Lung (tissue), 12 donors: Measurements from ENCODE around the gene FOXC2. TPM values are rescaled to one million over a fixed set of nuclear protein-coding genes. Genes with fewer than 3 reads are reported as not detected.

Source experiments
- ATAC-seq: fragments of 200-7000 bp; cut with Tn5 transposase; one replicate; pipeline ENCODE4 v1.9.1; 2020; ENCODE audit warnings: moderate number of reproducible peaks; ENCODE audit not compliant: insufficient read depth, low FRiP score
- DNase-seq, 3 donors: peaks; one replicate each; pipeline ENCODE4 v3.0.0-alpha.2; 2013 to 2017
- H3K27ac ChIP-seq, 2 donors: one replicate each; pipeline ENCODE4 v1.5.1; 2013; ENCODE audit warnings: mild to moderate bottlenecking in 2 of 2, moderate library complexity in 2 of 2, control low read depth in 1 of 2, inconsistent platforms in 1 of 2, low read depth in 1 of 2, low read length in 1 of 2
- H3K27me3 ChIP-seq, 3 donors: one replicate each; pipeline ENCODE4 v1.5.1; 2013; ENCODE audit warnings: low read length in 2 of 3; ENCODE audit not compliant: control insufficient read depth in 3 of 3, insufficient read depth in 3 of 3
- H3K36me3 ChIP-seq, 4 donors: one replicate each; pipeline ENCODE4 v1.5.1; 2013; ENCODE audit warnings: low read length in 4 of 4, mild to moderate bottlenecking in 1 of 4, moderate library complexity in 1 of 4; ENCODE audit not compliant: control insufficient read depth in 4 of 4, insufficient read depth in 4 of 4
- H3K4me1 ChIP-seq, 5 donors: one replicate each; pipeline ENCODE4 v1.5.1; 2013; ENCODE audit warnings: low read length in 5 of 5, mild to moderate bottlenecking in 2 of 5, moderate library complexity in 1 of 5; ENCODE audit not compliant: control insufficient read depth in 5 of 5, insufficient read depth in 5 of 5
- H3K4me3 ChIP-seq: one replicate; pipeline ENCODE4 v1.5.1; 2013; ENCODE audit warnings: mild to moderate bottlenecking, control low read depth, moderate library complexity
- H3K9ac ChIP-seq, 2 donors: one replicate each; pipeline ENCODE4 v1.5.1; 2013; ENCODE audit warnings: low read length in 2 of 2, control low read depth in 1 of 2; ENCODE audit not compliant: insufficient read depth in 1 of 2
- H3K9me3 ChIP-seq, 4 donors: one replicate each; pipeline ENCODE4 v1.5.1; 2013; ENCODE audit warnings: low read length in 3 of 4, mild to moderate bottlenecking in 1 of 4, moderate library complexity in 1 of 4; ENCODE audit not compliant: control insufficient read depth in 4 of 4, insufficient read depth in 3 of 4
- WGBS, 2 donors: extraction: QIAGEN DNeasy Blood & Tissue Kit; methylation state at CpG; one replicate each; pipeline ENCODE4 v1.1.7; 2013; 5-methylcytosine and 5-hydroxymethylcytosine counted together
- polyA plus RNA-seq, 2 donors: library from polyadenylated mRNA; stranded (reverse); fragments of 200-250 nt; gene quantifications; one replicate each; pipeline ENCODE4 v1.2.1, GENCODE V29; 2013
- total RNA-seq, 2 donors: library from RNA; depleted of rRNA in 1 of 2; stranded (reverse); fragments of >200 nt in 1 of 2; gene quantifications; one replicate each; pipeline ENCODE4 v1.2.1, GENCODE V29; 2014 to 2021
- TF ChIP-seq, protein P1 (sequence below): IDR thresholded peaks from 2 replicates; pipeline ENCODE4 v1.5.1; 2012; ENCODE audit warnings: mild to moderate bottlenecking; ENCODE audit errors: control extremely low read depth, extremely low read depth
- donor health status: control.
- donor health status: control.
- donor health status: Bipolar disorder and iron deficiency.
- donor health status: healthy.
- donor health status: DM: yes; HTN: yes; CAD: no.

The FOXC2 gene
- total and polyA plus RNA-seq, 4 donors, result 0.37 to 2.7 (median 0.63) TPM

DNA sequence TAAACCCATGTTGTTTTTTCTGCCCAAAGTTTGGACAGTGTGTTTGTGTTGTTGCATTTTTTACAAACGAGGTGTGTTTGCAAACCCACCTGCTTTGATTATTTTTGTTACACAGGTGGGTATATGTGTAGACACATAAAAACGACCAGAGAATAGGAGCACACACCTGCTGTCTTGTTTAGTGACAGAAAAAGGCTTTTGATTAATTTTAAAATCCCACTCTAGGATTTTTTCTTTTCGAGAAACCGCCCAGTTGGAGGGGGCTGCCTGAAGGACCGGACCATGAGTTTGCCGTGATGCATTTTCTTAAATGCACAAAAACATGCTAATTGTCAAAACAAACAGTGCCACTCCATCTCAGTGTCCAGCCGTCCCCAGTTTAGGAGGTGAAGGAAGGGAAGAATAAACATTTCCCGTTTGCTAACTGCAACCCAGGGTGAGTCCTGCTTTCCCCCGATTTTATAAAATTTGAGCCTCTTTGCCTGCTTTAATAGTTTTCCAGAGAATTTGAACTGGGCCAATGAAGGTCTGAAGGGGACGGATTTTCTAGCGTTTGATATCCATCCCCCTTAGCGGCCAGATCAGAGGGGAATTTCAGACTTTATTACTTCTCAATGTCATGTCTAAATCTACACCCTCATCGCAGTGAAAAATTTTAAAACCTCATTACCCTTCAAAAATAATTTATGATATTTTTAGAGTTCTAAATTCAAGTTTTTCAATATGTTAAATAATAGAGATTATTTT lies 3.2 kb downstream of the FOXC2 start:
- WGBS, 2 donors, result 48 to 64% methylated on average over 13 of the region's 13 CpGs
- H3K4me1 ChIP-seq, result peaks cover 0 to 10% (median 0%) of the 10 kb centered on the region in 5 donors
- DNase-seq (no peak), ATAC-seq (no peak)
- H3K9ac ChIP-seq, result no peak overlapping the region
- no peak overlapping the region for H3K27ac ChIP-seq
- H3K36me3 ChIP-seq, result no peaks in the 10 kb centered on the region
- no peak overlapping the region for H3K4me3 ChIP-seq
- TF ChIP-seq, protein P1, sequence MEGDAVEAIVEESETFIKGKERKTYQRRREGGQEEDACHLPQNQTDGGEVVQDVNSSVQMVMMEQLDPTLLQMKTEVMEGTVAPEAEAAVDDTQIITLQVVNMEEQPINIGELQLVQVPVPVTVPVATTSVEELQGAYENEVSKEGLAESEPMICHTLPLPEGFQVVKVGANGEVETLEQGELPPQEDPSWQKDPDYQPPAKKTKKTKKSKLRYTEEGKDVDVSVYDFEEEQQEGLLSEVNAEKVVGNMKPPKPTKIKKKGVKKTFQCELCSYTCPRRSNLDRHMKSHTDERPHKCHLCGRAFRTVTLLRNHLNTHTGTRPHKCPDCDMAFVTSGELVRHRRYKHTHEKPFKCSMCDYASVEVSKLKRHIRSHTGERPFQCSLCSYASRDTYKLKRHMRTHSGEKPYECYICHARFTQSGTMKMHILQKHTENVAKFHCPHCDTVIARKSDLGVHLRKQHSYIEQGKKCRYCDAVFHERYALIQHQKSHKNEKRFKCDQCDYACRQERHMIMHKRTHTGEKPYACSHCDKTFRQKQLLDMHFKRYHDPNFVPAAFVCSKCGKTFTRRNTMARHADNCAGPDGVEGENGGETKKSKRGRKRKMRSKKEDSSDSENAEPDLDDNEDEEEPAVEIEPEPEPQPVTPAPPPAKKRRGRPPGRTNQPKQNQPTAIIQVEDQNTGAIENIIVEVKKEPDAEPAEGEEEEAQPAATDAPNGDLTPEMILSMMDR, result no peak
- H3K27me3 ChIP-seq, result peaks cover 16 to 74% (median 69%) of the 10 kb centered on the region in 3 donors
- H3K9me3 ChIP-seq, result peaks cover 0 to 2% (median 0%) of the 10 kb centered on the region in 4 donors

DNA sequence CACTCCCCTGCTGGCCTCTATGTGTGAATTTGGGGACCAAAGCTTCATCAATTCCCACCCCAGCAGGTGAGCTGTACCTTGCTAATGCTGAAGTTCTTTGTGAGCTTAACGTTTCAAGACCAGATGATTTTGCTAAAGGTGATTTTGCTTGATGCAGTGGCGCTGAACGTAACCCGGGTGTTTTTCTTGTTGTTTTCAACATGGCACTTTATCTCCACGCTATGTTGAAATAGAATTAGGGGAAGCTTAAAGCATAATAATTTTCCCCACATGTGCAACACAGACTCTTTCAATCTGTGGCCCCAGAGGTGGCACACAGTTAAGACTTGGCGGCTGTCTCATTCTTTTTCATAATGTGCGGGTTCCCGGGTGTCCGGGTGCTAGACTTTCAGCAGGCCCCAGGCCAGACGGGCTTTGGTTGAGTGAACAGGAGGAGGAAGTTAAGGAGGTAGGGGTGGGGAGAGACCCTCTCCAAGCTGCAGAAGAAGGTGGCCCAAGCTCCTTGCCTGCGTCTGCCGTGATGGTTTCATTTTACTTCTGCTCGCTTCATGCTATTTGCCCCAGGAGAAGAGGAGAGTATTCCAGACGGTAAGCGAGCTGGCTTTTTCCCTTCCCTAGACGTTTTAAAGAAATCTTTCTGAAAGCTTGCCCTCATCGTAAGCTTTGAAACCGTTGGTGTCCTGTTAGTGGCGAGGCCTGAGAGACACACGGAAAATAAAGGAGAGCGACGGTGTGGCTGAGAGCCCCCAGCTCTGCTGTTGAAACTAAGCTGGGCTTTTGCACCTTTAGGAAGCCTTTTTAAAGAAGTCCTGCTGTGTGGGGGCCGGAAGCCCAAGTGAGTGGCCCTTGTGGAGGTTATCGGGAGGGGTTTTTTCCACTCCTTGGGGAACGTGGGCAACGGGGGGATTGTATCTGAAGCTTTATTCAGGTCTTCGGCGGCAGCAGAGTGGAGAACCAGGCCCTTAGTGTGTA lies 4.2 kb downstream of the FOXC2 start:
- H3K9me3 ChIP-seq, result peaks cover 0 to 2% (median 0%) of the 10 kb centered on the region in 4 donors
- H3K9ac ChIP-seq, result no peak overlapping the region
- peaks cover 16 to 71% (median 63%) of the 10 kb centered on the region in 3 donors for H3K27me3 ChIP-seq
- WGBS, 2 donors, result 81 to 83% methylated on average over 28 of the region's 28 CpGs
- no peak for ATAC-seq
- H3K27ac ChIP-seq, result no peak overlapping the region
- no peak overlapping the region for H3K4me3 ChIP-seq
- no peaks in the 10 kb centered on the region for H3K36me3 ChIP-seq
- TF ChIP-seq, protein P1, result no peak
- H3K4me1 ChIP-seq, result peaks cover 0 to 10% (median 3%) of the 10 kb centered on the region in 5 donors
- DNase-seq, result no peak

DNA sequence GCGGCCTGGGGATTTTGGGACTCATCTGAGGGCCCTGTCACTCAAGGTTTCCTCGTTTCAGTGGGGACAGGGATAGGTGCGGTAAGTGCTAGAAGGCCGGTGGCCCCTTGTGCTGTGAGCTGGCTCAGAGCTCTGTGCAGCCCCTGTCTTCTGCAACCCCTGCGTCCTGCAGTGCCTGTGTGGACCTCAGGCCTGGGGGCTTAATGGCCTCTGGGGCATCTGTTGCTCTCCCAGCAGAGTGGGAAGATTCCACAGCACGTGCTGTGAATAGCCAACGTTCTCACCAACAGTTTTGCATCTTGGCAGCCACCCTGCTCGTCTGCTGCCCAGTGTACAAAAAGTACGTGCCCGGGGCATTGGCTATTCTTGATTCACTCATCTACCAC lies 4.9 kb downstream of the FOXC2 start:
- Histone ChIP-seq H3K27me3 (peaks cover 15 to 64% (median 61%) of the 10 kb centered on the region in 3 donors), H3K27ac (no peak overlapping the region), H3K36me3 (no peaks in the 10 kb centered on the region), H3K4me1 (peaks cover 0 to 12% (median 3%) of the 10 kb centered on the region in 5 donors), H3K9ac (no peak overlapping the region), H3K4me3 (no peak overlapping the region), H3K9me3 (peaks cover 0 to 2% (median 0%) of the 10 kb centered on the region in 4 donors)
- 86 to 89% methylated on average over 10 of the region's 10 CpGs for WGBS, 2 donors
- TF ChIP-seq, protein P1, result no peak
- no peak for DNase-seq
- no peak for ATAC-seq
